Mesodermal cell (in vitro differentiated cells): Measurements from ENCODE around the gene NRP2.
A peak's percentile ranks its signal among the peaks of the same experiment; 100 is the strongest.

Experiments
- H3K27ac ChIP-seq: 2 replicates; pipeline ENCODE4 v1.7.0; 2013; ENCODE audit warnings: mild to moderate bottlenecking, low read depth, low read length, moderate library complexity; ENCODE audit not compliant: severe bottlenecking
- H3K36me3 ChIP-seq: 2 replicates; pipeline ENCODE4 v1.7.1; 2013; ENCODE audit warnings: mild to moderate bottlenecking, low read length, moderate library complexity; ENCODE audit not compliant: control insufficient read depth, insufficient read depth
- H3K4me1 ChIP-seq: one replicate; pipeline ENCODE4 v1.7.1; 2013; ENCODE audit warnings: mild to moderate bottlenecking, low read length; ENCODE audit not compliant: insufficient read depth, control insufficient read depth, poor library complexity, severe bottlenecking
- H3K4me3 ChIP-seq: 2 replicates; pipeline ENCODE4 v1.7.0; 2013; ENCODE audit warnings: low read length, control low read depth, mild to moderate bottlenecking; ENCODE audit not compliant: insufficient read depth, poor library complexity, severe bottlenecking; ENCODE audit errors: extremely low read depth
- H3K9me3 ChIP-seq: 2 replicates; pipeline ENCODE4 v1.7.1; 2013; ENCODE audit warnings: mild to moderate bottlenecking, low read length, moderate library complexity; ENCODE audit not compliant: control insufficient read depth
- WGBS, 2 experiments: methylation state at CpG; one replicate each; pipeline ENCODE4 v1.1.5; 2013; ENCODE audit warnings: missing lambda C conversion rate in 2 of 2; ENCODE audit not compliant: insufficient coverage in 2 of 2; 5-methylcytosine and 5-hydroxymethylcytosine counted together

The NRP2 gene

GRCh38 chr2:205646680-205647079 lies 35.6 kb upstream of the NRP2 start:
- H3K27ac ChIP-seq, result no peak overlapping the region
- no peaks in the 10 kb centered on the region for H3K9me3 ChIP-seq
- no peak overlapping the region for H3K4me3 ChIP-seq
- 83 to 89% methylated on average over 7 of the region's 8 CpGs for WGBS, 2 experiments
- peaks cover 36% of the 10 kb centered on the region for H3K4me1 ChIP-seq
- H3K36me3 ChIP-seq, result no peaks in the 10 kb centered on the region

- 26 to 33% methylated on average over 3 to 4 of the region's 4 CpGs for WGBS, 2 experiments
These were observed 31.9 kb upstream of the NRP2 start for GRCh38 chr2:205650450-205650849.

GRCh38 chr2:205650931-205651330 lies 31.4 kb upstream of the NRP2 start:
- Histone ChIP-seq H3K4me1 (peaks cover 33% of the 10 kb centered on the region), H3K4me3 (no peak overlapping the region), H3K36me3 (no peaks in the 10 kb centered on the region), H3K9me3 (no peaks in the 10 kb centered on the region), H3K27ac (peak overlapping the region; percentile 67)
- 91 to 100% methylated on average over 5 to 6 of the region's 7 CpGs for WGBS, 2 experiments

More at GRCh38 chr2:205650450-205650849, 31.9 kb upstream of the NRP2 start:
- Histone ChIP-seq H3K27ac (peak overlapping the region; percentile 67), H3K9me3 (no peaks in the 10 kb centered on the region), H3K4me3 (no peak overlapping the region), H3K4me1 (peaks cover 28% of the 10 kb centered on the region), H3K36me3 (no peaks in the 10 kb centered on the region)

- H3K4me1 ChIP-seq, result peaks cover 40% of the 10 kb centered on the region
- no peaks in the 10 kb centered on the region for H3K36me3 ChIP-seq
- H3K9me3 ChIP-seq, result no peaks in the 10 kb centered on the region
- H3K27ac ChIP-seq, result no peak overlapping the region
- no peak overlapping the region for H3K4me3 ChIP-seq
- WGBS, 2 experiments, result no CpG with 5 or more reads among the region's 1 CpG
These were observed 30.6 kb upstream of the NRP2 start for GRCh38 chr2:205651719-205652118.

- Histone ChIP-seq H3K4me3 (no peak overlapping the region), H3K4me1 (peaks cover 34% of the 10 kb centered on the region), H3K9me3 (no peaks in the 10 kb centered on the region), H3K36me3 (no peaks in the 10 kb centered on the region), H3K27ac (peak overlapping the region; percentile 78)
- WGBS, 2 experiments, result 91 to 93% methylated on average over 7 of the region's 10 CpGs
These were observed 27.3 kb upstream of the NRP2 start for GRCh38 chr2:205654878-205655605.

GRCh38 chr2:205655779-205656456 lies 26.4 kb upstream of the NRP2 start:
- Histone ChIP-seq H3K4me1 (peaks cover 34% of the 10 kb centered on the region), H3K4me3 (no peak overlapping the region), H3K9me3 (no peaks in the 10 kb centered on the region), H3K27ac (peak overlapping the region; percentile 78), H3K36me3 (no peaks in the 10 kb centered on the region)
- 78 to 90% methylated on average over 5 to 6 of the region's 6 CpGs for WGBS, 2 experiments

- no peak overlapping the region for H3K27ac ChIP-seq
- H3K4me1 ChIP-seq, result peaks cover 34% of the 10 kb centered on the region
- H3K9me3 ChIP-seq, result no peaks in the 10 kb centered on the region
- WGBS, 2 experiments, result 82 to 93% methylated on average over 6 of the region's 7 CpGs
- no peak overlapping the region for H3K4me3 ChIP-seq
- no peaks in the 10 kb centered on the region for H3K36me3 ChIP-seq
These were observed 25.8 kb upstream of the NRP2 start for GRCh38 chr2:205656461-205656860.

- WGBS, 2 experiments, result 84 to 100% methylated on average over 1 to 3 of the region's 4 CpGs
- peaks cover 32% of the 10 kb centered on the region for H3K4me1 ChIP-seq
- no peak overlapping the region for H3K4me3 ChIP-seq
- no peaks in the 10 kb centered on the region for H3K9me3 ChIP-seq
- no peaks in the 10 kb centered on the region for H3K36me3 ChIP-seq
- H3K27ac ChIP-seq, result no peak overlapping the region
These were observed 25.4 kb upstream of the NRP2 start for GRCh38 chr2:205656941-205657340.

GRCh38 chr2:205657579-205657978 lies 24.7 kb upstream of the NRP2 start:
- WGBS, 2 experiments, result 92% methylated on average over 2 of the region's 3 CpGs
- Histone ChIP-seq H3K36me3 (no peaks in the 10 kb centered on the region), H3K4me1 (peaks cover 32% of the 10 kb centered on the region), H3K27ac (no peak overlapping the region), H3K4me3 (no peak overlapping the region), H3K9me3 (no peaks in the 10 kb centered on the region)

GRCh38 chr2:205658068-205658467 lies 24.2 kb upstream of the NRP2 start:
- WGBS, 2 experiments, result 100% methylated on average over 1 of the region's 2 CpGs; no CpG with 5 or more reads in 1 of the 2 experiments
- H3K9me3 ChIP-seq, result no peaks in the 10 kb centered on the region
- H3K27ac ChIP-seq, result no peak overlapping the region
- no peaks in the 10 kb centered on the region for H3K36me3 ChIP-seq
- peaks cover 32% of the 10 kb centered on the region for H3K4me1 ChIP-seq
- no peak overlapping the region for H3K4me3 ChIP-seq

- 100% methylated on average over 1 of the region's 2 CpGs for WGBS, 2 experiments
- peaks cover 32% of the 10 kb centered on the region for H3K4me1 ChIP-seq
- no peak overlapping the region for H3K4me3 ChIP-seq
- H3K9me3 ChIP-seq, result no peaks in the 10 kb centered on the region
- H3K27ac ChIP-seq, result no peak overlapping the region
- no peaks in the 10 kb centered on the region for H3K36me3 ChIP-seq
These were observed 23.7 kb upstream of the NRP2 start for GRCh38 chr2:205658572-205658971.
